ENCODE data around the gene OR12D1. TPM values are rescaled to one million over a fixed set of nuclear protein-coding genes. Genes with fewer than 3 reads are reported as not detected.
A peak's percentile ranks its signal among the peaks of the same experiment; 100 is the strongest.
"Not testable (repeated sequence)": the region's sequence is repeated elsewhere in the genome, so short reads cannot be mapped to it uniquely, and the experiment has no call there.

The OR12D1 gene
- total RNA-seq, 2 donors from 2014 or later: not detected

DNA sequence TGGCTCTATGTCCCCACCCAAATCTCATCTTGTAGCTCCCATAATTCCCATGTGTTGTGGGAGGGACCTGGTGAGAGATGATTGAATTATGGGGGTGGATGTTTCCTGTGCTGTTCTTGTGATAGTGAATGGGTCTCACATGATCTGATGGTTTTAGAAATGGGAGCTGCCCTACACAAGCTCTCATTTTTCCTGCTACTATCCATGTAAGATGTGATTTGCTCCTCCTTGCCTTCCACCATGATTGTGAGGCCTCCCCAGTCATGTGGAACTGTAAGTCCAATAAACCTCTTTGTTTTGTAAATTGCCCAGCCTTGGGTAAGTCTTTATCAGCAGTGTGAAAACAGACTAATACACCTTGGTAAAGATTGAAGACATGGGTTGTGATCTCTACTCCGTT, 29.3 kb downstream of the OR12D1 start:
- not testable (repeated sequence) for H3K27ac Mint-ChIP-seq; ATAC-seq (replicated peaks); H3K36me3 Mint-ChIP-seq (ENCODE audit: low read depth); H3K4me3 Mint-ChIP-seq; H3K9me3 Mint-ChIP-seq; H3K4me1 Mint-ChIP-seq
- H3K27me3 Mint-ChIP-seq: peaks cover 63% of the 10 kb centered on the region

DNA sequence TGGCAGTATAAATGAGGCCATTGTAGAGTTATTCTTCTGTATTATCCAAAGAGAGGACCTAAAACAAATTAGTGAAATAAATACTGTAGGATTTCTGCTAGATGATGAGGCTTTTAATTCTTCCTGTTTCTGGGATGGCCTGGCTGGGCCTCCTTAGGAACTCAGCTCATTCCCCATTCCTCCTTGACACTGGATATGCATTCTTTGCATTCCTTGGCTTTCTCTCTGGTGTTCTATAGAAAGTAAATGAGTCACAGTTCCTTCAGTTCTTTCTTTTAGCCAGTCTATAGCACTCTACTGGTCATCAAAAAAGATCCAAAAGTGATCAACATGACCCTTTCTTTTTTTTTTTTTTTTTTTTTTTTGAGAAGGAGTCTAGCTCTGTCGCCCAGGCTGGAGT, 32.9 kb downstream of the OR12D1 start:
- H3K4me3 Mint-ChIP-seq: no peak overlapping the region
- no peak overlapping the region for H3K27ac Mint-ChIP-seq
- peaks cover 5% of the 10 kb centered on the region for H3K9me3 Mint-ChIP-seq
- peaks cover 55% of the 10 kb centered on the region for H3K27me3 Mint-ChIP-seq
- no peaks in the 10 kb centered on the region for H3K36me3 Mint-ChIP-seq (ENCODE audit: low read depth)
- ATAC-seq (replicated peaks): no peak
- H3K4me1 Mint-ChIP-seq: no peaks in the 10 kb centered on the region

DNA sequence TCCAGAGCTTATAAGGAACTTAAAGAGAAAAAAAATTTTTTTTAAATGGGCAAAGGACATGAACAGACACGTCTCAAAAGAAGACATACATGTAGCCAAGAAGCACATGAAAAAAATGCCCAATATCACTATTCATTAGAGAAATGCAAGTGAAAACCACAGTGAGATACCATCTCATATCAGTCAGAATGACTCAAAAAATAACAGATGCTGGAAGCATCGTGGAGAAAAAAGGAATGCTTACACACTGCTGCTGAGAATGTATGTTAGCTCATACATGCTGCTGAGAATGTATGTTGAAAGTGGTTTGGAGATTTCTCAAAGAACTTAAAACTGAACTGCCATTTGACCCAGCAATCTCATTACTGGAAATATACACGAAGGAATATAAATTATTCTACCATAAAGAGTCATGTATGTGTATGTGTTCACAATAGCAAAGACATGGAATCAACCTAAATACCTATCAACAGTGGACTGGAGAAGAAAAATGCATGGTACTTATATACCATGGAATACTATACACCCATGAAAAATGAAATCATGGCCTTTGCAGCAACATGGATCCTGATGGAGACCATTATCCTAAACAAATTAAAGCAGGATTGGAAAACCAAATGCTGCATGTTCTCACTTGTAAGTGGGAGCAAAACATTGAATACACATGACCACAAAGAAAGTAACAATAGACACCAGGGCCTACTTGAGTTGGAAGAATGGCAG, 36.9 kb downstream of the OR12D1 start:
- H3K9me3 Mint-ChIP-seq: no peaks in the 10 kb centered on the region
- no peak overlapping the region for H3K27ac Mint-ChIP-seq
- no peaks in the 10 kb centered on the region for H3K36me3 Mint-ChIP-seq (ENCODE audit: low read depth)
- peak; percentile 23 for ATAC-seq (replicated peaks)
- peaks cover 35% of the 10 kb centered on the region for H3K27me3 Mint-ChIP-seq
- H3K4me3 Mint-ChIP-seq: no peak overlapping the region
- H3K4me1 Mint-ChIP-seq: no peaks in the 10 kb centered on the region

DNA sequence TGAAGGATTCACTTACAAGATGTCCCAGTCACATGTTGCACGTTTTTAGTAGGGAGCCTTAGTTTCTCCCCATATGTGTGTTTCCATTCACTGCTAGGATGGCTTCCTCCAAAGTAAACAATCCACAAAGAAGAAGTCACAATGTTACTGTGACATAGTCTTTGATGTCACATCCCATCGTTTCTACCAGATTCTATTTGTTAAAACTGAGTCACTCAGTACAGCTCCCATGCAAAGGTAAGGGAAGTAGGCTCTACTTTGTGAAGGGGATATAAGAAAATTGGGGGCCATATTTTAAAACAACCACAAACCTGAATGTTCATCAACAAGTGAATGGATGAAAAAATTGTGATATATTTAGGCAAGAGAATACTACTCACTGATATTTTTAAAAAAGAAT, 42.2 kb downstream of the OR12D1 start, which contains the start of the genes OR11A1 and OR2H1:
OR11A1 (minus strand) TSS at position 101 of the 400 bp plus-strand sequence. CDS start 29,430 bp downstream, outside the sequence.
OR2H1 (plus strand) TSS at position 185 of the 400 bp plus-strand sequence. CDS start 4,615 bp downstream, outside the sequence.
- Mint-ChIP-seq H3K27ac (no peak within 1 kb of the TSS), H3K27me3 (peaks cover 17% of the 10 kb centered on the region), H3K9me3 (no peaks in the 10 kb centered on the region), H3K4me1 (no peaks in the 10 kb centered on the region), H3K4me3 (no peak within 1 kb of the TSS), H3K36me3 (ENCODE audit: low read depth) (no peaks in the 10 kb centered on the region)
- no peak for ATAC-seq (replicated peaks)

DNA sequence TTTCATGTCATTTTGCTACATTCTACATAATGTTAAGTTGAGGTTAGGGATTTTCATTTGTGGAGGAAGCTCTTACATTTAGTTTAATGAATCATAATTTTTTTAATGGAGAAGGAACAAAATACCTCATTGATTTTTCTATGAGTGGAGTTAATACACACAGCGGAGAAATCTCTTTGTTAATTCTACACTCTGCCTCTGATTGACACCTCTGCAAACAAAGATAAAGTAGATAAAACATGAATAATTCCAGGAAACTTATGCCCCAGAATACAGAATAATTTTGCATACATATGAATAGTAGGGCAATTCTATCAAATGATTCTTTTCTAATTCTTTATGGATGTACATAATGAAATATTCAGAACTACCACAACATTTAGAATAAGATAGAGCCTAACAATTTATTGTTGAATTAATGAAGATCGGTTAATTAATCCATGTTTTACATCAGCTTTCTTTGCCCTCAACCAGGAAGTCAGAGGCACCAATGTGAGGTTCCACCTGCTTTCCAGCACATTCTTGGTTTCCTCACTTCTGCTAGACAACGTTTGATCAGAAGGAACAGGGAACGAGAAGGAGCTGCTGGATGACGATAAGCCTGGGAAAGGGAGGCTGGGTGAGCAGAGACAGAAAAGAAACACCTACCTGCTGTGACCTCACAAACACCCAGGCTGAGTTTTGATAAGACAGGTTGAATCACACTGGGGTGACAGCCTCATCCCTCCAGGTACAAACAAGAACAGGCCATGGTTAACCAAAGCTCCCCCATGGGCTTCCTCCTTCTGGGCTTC, 46.5 kb downstream of the OR12D1 start:
- no peak overlapping the region for H3K27ac Mint-ChIP-seq
- no peak overlapping the region for H3K4me3 Mint-ChIP-seq
- no peak for ATAC-seq (replicated peaks)
- no peaks in the 10 kb centered on the region for H3K9me3 Mint-ChIP-seq
- peaks cover 21% of the 10 kb centered on the region for H3K27me3 Mint-ChIP-seq
- no peaks in the 10 kb centered on the region for H3K4me1 Mint-ChIP-seq
- no peaks in the 10 kb centered on the region for H3K36me3 Mint-ChIP-seq (ENCODE audit: low read depth)

DNA sequence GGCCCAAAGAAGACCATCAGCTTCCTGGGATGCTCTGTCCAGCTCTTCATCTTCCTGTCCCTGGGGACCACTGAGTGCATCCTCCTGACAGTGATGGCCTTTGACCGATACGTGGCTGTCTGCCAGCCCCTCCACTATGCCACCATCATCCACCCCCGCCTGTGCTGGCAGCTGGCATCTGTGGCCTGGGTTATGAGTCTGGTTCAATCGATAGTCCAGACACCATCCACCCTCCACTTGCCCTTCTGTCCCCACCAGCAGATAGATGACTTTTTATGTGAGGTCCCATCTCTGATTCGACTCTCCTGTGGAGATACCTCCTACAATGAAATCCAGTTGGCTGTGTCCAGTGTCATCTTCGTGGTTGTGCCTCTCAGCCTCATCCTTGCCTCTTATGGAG, 47.3 kb downstream of the OR12D1 start:
- H3K4me3 Mint-ChIP-seq: no peak overlapping the region
- ATAC-seq (replicated peaks): no peak

DNA sequence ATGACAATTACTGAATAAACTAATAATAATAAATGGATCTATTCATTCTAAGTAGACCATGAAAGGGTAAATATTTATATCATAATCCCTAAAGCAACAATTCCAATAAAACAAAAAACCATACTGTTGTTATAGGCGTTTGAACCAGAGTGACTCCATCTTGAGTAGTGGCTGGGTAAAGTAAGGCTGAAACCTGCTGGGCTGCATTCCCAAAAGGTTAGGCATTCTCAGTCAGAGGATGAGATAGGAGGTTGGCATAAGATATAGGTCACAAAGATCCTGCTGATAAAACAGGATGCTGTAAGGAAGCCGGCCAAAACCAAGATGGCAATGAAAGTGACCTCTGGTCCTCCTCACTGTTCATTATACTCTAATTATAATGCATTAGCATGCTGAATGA, 50.6 kb downstream of the OR12D1 start:
- Mint-ChIP-seq H3K9me3 (no peaks in the 10 kb centered on the region), H3K36me3 (ENCODE audit: low read depth) (no peaks in the 10 kb centered on the region), H3K27me3 (peaks cover 21% of the 10 kb centered on the region), H3K4me1 (no peaks in the 10 kb centered on the region), H3K4me3 (no peak overlapping the region), H3K27ac (no peak overlapping the region)
- ATAC-seq (replicated peaks): no peak

More for the DNA sequence above, 47.3 kb downstream of the OR12D1 start:
- H3K27me3 Mint-ChIP-seq: peaks cover 21% of the 10 kb centered on the region
- no peaks in the 10 kb centered on the region for H3K4me1 Mint-ChIP-seq
- H3K27ac Mint-ChIP-seq: no peak overlapping the region
- H3K9me3 Mint-ChIP-seq: no peaks in the 10 kb centered on the region
- no peaks in the 10 kb centered on the region for H3K36me3 Mint-ChIP-seq (ENCODE audit: low read depth)

DNA sequence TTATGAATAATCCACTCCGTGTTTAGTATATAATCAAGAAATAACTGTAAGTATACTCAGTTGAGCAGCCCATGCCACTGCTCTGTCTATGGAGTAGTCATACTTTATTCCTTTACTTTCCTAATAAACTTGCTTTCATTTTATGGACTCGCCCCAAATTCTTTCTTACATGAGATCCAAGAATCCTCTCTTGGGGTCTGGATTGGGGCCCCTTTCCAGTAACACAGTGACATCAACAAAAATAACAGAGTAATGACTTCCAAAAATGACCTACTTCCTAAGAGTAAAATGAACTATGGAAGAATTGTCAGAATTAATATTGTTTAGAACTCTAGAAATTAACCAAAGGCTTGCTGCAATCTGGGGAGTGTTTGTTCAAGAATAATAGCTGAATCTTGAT, 51.1 kb downstream of the OR12D1 start:
- Mint-ChIP-seq H3K4me3 (no peak overlapping the region), H3K27ac (no peak overlapping the region), H3K36me3 (ENCODE audit: low read depth) (no peaks in the 10 kb centered on the region), H3K27me3 (peaks cover 21% of the 10 kb centered on the region), H3K9me3 (no peaks in the 10 kb centered on the region), H3K4me1 (no peaks in the 10 kb centered on the region)
- no peak for ATAC-seq (replicated peaks)

DNA sequence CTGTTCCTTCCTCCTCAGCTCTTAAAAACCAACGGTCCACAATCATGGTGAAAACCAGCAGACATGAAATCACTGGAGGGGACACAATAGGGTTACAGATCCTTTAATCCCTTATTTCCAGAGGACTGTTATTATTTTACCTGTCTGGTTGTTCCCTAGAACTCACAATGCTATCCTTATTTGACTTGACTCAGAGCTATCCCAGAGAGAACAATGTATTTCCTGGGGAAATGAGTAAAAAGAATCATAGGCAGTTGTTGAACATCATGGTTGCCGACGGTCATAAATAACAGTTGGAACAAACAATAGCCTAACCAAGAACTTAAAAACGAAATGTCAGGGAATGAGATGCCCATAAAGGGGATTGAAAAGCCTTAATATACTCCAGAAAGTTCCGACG, 51.5 kb downstream of the OR12D1 start:
- Mint-ChIP-seq H3K27ac (no peak overlapping the region), H3K36me3 (ENCODE audit: low read depth) (no peaks in the 10 kb centered on the region), H3K9me3 (no peaks in the 10 kb centered on the region), H3K4me3 (no peak overlapping the region), H3K4me1 (no peaks in the 10 kb centered on the region), H3K27me3 (peaks cover 19% of the 10 kb centered on the region)
- ATAC-seq (replicated peaks): no peak

Other genes with a start within 250 kb of the OR12D1 start
- not detected for gene OR2J2, start 244.0 kb upstream of the OR12D1 start, total RNA-seq
- not detected for gene OR14J1, start 113.2 kb upstream of the OR12D1 start, total RNA-seq
- gene OR5V1, start 46.1 kb upstream of the OR12D1 start, total RNA-seq: not detected
- not detected for gene OR12D3, start 39.6 kb upstream of the OR12D1 start, total RNA-seq
- gene OR12D2, start 19.3 kb upstream of the OR12D1 start, total RNA-seq: not detected
- not detected for gene OR10C1, start 24.4 kb downstream of the OR12D1 start, total RNA-seq
- gene OR11A1, start 42.1 kb downstream of the OR12D1 start, total RNA-seq: not detected
- not detected for gene OR2H1, start 42.2 kb downstream of the OR12D1 start, total RNA-seq
- gene MAS1L, start 73.0 kb downstream of the OR12D1 start, total RNA-seq: not detected
- 1 to 10 TPM in 1 of 2 donors, under 1 TPM in 1; 0.84 to 3.7 TPM for gene UBD, start 144.8 kb downstream of the OR12D1 start, total RNA-seq
- not detected for gene OR2H2, start 170.2 kb downstream of the OR12D1 start, total RNA-seq
- 10 to 100 TPM; 19.3 to 46.1 TPM for gene GABBR1, start 218.3 kb downstream of the OR12D1 start, total RNA-seq
- gene MOG, start 242.2 kb downstream of the OR12D1 start, total RNA-seq: not detected